Esophagus muscularis mucosa (tissue), 4 donors: Measurements from ENCODE around the gene ZBTB46.

Experiments
- EP300 ChIP-seq: sonication (generic); formaldehyde crosslinking; IDR thresholded peaks from one replicate; pipeline ENCODE4 v1.6.1; 2017; ENCODE audit warnings: antibody characterized with exemption
- POLR2A ChIP-seq: fragments of 450-650 bp; IDR thresholded peaks from one replicate; pipeline ENCODE4 v1.6.1; 2017; ENCODE audit warnings: antibody characterized with exemption, moderate library complexity, mild to moderate bottlenecking, low read depth
- TF ChIP-seq, protein P1 (sequence below), 3 experiments: fragments of 200-600 bp in 2 of 3; fragments of 450-650 bp in 1 of 3; sonication (generic) in 2 of 3; IDR thresholded peaks; one replicate each; pipeline ENCODE4 v1.5.1; 2017 to 2019; ENCODE audit warnings: antibody characterized with exemption in 3 of 3, mild to moderate bottlenecking in 2 of 3, moderate library complexity in 1 of 3

- TF ChIP-seq, protein P1, sequence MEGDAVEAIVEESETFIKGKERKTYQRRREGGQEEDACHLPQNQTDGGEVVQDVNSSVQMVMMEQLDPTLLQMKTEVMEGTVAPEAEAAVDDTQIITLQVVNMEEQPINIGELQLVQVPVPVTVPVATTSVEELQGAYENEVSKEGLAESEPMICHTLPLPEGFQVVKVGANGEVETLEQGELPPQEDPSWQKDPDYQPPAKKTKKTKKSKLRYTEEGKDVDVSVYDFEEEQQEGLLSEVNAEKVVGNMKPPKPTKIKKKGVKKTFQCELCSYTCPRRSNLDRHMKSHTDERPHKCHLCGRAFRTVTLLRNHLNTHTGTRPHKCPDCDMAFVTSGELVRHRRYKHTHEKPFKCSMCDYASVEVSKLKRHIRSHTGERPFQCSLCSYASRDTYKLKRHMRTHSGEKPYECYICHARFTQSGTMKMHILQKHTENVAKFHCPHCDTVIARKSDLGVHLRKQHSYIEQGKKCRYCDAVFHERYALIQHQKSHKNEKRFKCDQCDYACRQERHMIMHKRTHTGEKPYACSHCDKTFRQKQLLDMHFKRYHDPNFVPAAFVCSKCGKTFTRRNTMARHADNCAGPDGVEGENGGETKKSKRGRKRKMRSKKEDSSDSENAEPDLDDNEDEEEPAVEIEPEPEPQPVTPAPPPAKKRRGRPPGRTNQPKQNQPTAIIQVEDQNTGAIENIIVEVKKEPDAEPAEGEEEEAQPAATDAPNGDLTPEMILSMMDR (IDR thresholded peaks at IDR 0.05) = no peak
- TF ChIP-seq POLR2A (no peak), EP300 (no peak)
These were observed 9.3 kb downstream of the ZBTB46 start for GRCh38 chr20:63821811-63822210.
